ENCODE results near the gene COG6. TPM values are rescaled to one million over a fixed set of nuclear protein-coding genes. Genes with fewer than 3 reads are reported as not detected.

Gene COG6
- total RNA-seq, 1 donor from 2014 or later, result 13.8 TPM

GRCh38 chr13:39618561-39618960 lies 36.9 kb upstream of the COG6 start:
- DNase-seq (ENCODE audit: low read depth), result no peak
- TF ChIP-seq CTCF (IDR thresholded peaks at IDR 0.05; ENCODE audit: insufficient read depth, low read length, poor library complexity, severe bottlenecking), result no peak
- Histone ChIP-seq H3K4me3 (ENCODE audit: low read depth, low read length) (no peak overlapping the region), H3K27me3 (ENCODE audit: control insufficient read depth, insufficient read depth, low read length) (no peaks in the 10 kb centered on the region), H3K36me3 (ENCODE audit: control insufficient read depth, insufficient read depth, low read length) (no peaks in the 10 kb centered on the region)

- DNase-seq (ENCODE audit: low read depth), result no peak
- no peak for TF ChIP-seq CTCF (IDR thresholded peaks at IDR 0.05; ENCODE audit: insufficient read depth, low read length, poor library complexity, severe bottlenecking)
- Histone ChIP-seq H3K4me3 (ENCODE audit: low read depth, low read length) (no peak overlapping the region), H3K27me3 (ENCODE audit: control insufficient read depth, insufficient read depth, low read length) (no peaks in the 10 kb centered on the region), H3K36me3 (ENCODE audit: control insufficient read depth, insufficient read depth, low read length) (no peaks in the 10 kb centered on the region)
Measured at GRCh38 chr13:39623466-39623865, 32.0 kb upstream of the COG6 start.

DNA sequence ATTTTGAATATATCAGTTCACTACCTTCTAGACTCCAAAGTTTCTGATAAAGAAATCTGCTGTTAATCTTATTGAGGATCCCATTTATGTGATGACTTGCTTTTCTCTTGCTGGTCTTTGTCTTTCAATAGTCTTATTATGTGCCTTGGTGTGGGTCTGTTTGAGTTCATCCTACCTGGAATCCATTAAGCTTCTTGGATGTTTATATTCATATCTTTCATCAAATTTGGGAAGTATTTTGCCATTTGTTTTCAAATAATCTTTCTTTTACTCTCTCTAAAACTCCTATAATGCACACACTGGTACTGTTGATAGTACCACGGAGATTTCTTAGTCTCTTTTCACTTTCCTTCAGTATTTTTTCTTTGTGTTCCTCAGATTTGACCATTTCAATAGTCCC lies 24.2 kb upstream of the COG6 start:
- H3K36me3 ChIP-seq (ENCODE audit: control insufficient read depth, insufficient read depth, low read length), result no peaks in the 10 kb centered on the region
- no peak for TF ChIP-seq CTCF (IDR thresholded peaks at IDR 0.05; ENCODE audit: insufficient read depth, low read length, poor library complexity, severe bottlenecking)
- DNase-seq (ENCODE audit: low read depth), result no peak
- H3K27me3 ChIP-seq (ENCODE audit: control insufficient read depth, insufficient read depth, low read length), result no peaks in the 10 kb centered on the region
- no peak overlapping the region for H3K4me3 ChIP-seq (ENCODE audit: low read depth, low read length)

DNA sequence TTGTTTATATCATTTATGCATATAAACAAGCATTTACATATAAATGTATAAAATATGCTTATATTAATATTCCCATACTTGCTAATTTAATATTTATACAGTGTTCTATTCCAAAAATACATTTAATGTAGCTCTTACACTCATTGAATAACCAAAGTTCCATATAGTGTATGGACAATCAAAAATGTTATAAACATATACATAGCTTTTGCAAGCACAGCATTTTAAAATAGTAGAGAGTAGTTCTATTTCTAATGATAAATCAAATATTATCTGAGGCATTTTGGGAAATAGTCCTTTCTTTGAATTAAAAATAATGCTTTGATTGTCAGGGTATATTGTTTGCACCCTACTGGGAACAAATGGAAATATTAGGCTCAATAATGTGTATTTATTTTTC lies 22.5 kb upstream of the COG6 start:
- H3K4me3 ChIP-seq (ENCODE audit: low read depth, low read length), result no peak overlapping the region
- H3K36me3 ChIP-seq (ENCODE audit: control insufficient read depth, insufficient read depth, low read length), result no peaks in the 10 kb centered on the region
- no peak for DNase-seq (ENCODE audit: low read depth)
- no peaks in the 10 kb centered on the region for H3K27me3 ChIP-seq (ENCODE audit: control insufficient read depth, insufficient read depth, low read length)
- TF ChIP-seq CTCF (IDR thresholded peaks at IDR 0.05; ENCODE audit: insufficient read depth, low read length, poor library complexity, severe bottlenecking), result no peak

- Histone ChIP-seq H3K4me3 (ENCODE audit: low read depth, low read length) (no peak overlapping the region), H3K36me3 (ENCODE audit: control insufficient read depth, insufficient read depth, low read length) (no peaks in the 10 kb centered on the region), H3K27me3 (ENCODE audit: control insufficient read depth, insufficient read depth, low read length) (no peaks in the 10 kb centered on the region)
- no peak for TF ChIP-seq CTCF (IDR thresholded peaks at IDR 0.05; ENCODE audit: insufficient read depth, low read length, poor library complexity, severe bottlenecking)
- no peak for DNase-seq (ENCODE audit: low read depth)
Measured at GRCh38 chr13:39635564-39635963, 19.9 kb upstream of the COG6 start.

DNA sequence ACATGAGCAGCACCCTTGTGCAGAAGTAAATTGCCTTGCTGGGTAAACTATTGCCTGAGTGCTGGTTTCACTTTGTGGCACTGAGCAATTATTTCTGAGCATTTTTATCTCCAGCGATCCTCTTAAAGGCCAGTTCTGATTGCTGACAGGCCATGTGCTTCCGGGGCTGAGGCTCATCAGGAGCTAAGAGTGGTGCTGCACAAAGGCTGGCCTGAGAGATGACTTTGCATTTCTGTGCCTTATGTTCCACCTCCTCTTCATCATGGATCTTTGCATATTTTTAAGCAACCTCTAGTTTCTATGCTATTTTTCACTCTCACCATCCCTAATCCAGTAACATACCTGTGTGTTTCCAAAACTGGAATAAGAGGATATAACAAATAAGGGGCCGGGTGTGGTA lies 17.6 kb upstream of the COG6 start:
- H3K27me3 ChIP-seq (ENCODE audit: control insufficient read depth, insufficient read depth, low read length), result no peaks in the 10 kb centered on the region
- H3K36me3 ChIP-seq (ENCODE audit: control insufficient read depth, insufficient read depth, low read length), result no peaks in the 10 kb centered on the region
- TF ChIP-seq CTCF (IDR thresholded peaks at IDR 0.05; ENCODE audit: insufficient read depth, low read length, poor library complexity, severe bottlenecking), result no peak
- H3K4me3 ChIP-seq (ENCODE audit: low read depth, low read length), result no peak overlapping the region
- DNase-seq (ENCODE audit: low read depth), result no peak

All from kidney epithelial cell (primary cell).